MM.1S (cell line): ENCODE data around the gene ADAMTS4.

Experiments
- EZH2 ChIP-seq: fragments of 300-600 bp; sonication (generic); optimal IDR thresholded peaks from 2 replicates; pipeline ENCODE3; 2017; ENCODE audit warnings: low read depth, mild to moderate bottlenecking, antibody characterized with exemption, low read length, mixed read lengths
- TF ChIP-seq, protein P1 (sequence below): fragments of 300-600 bp; sonication (generic); IDR thresholded peaks from 2 replicates; pipeline ENCODE4 v1.5.1; 2016; ENCODE audit warnings: antibody characterized with exemption, low read length, mixed read lengths

DNA sequence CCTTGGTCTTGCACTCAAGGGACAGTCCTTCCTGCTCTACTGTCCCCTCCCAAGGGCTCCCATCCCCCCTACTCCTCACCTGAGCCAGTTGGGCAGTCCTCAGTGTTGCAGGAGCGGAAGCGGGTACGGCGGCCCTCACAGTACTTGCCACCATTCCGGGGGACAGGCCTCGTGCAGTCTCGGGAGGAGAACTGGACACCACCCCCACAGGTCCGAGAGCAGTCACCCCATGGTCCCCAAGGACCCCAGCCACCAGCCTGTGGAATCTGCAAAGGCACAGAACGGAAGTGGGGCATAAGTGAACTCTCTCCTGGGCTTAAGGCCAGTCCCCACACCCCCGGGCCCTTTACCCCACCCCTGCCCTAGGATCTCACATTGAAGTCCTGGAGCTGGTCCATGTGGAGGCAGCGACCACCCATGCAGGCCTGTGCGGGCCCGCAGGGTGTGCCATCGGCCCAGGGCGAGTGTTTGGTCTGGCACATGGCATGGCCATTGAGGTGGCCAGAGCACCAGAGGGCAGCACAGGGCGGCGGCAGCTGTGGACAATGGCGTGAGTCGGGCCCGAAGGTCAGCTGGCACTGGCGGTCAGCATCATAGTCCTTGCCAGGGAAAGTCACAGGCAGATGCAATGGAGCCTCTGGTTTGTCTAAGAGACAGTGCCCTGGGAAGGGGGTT, 5.2 kb downstream of the ADAMTS4 start:
- TF ChIP-seq, protein P1, sequence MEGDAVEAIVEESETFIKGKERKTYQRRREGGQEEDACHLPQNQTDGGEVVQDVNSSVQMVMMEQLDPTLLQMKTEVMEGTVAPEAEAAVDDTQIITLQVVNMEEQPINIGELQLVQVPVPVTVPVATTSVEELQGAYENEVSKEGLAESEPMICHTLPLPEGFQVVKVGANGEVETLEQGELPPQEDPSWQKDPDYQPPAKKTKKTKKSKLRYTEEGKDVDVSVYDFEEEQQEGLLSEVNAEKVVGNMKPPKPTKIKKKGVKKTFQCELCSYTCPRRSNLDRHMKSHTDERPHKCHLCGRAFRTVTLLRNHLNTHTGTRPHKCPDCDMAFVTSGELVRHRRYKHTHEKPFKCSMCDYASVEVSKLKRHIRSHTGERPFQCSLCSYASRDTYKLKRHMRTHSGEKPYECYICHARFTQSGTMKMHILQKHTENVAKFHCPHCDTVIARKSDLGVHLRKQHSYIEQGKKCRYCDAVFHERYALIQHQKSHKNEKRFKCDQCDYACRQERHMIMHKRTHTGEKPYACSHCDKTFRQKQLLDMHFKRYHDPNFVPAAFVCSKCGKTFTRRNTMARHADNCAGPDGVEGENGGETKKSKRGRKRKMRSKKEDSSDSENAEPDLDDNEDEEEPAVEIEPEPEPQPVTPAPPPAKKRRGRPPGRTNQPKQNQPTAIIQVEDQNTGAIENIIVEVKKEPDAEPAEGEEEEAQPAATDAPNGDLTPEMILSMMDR = peak; percentile 6; the same call in 1 of the 2 replicates
- TF ChIP-seq EZH2 = no peak
